ENCODE data around the gene MMP1. TPM values are rescaled to one million over a fixed set of nuclear protein-coding genes. Genes with fewer than 3 reads are reported as not detected.

The MMP1 gene
- total RNA-seq, 1 experiment from 2014 or later, result not detected

GRCh38 chr11:102807921-102808320 lies 10.0 kb upstream of the MMP1 start (continued):
- TF ChIP-seq KAT7 (CRISPR knock-in tag; IDR thresholded peaks at IDR 0.05; ENCODE audit: borderline replicate concordance) (no peak), AR (CRISPR knock-in tag; IDR thresholded peaks at IDR 0.05) (no peak), TEAD4 (CRISPR knock-in tag; IDR thresholded peaks at IDR 0.05) (no peak), TCF7 (CRISPR knock-in tag; IDR thresholded peaks at IDR 0.05; ENCODE audit: low read depth) (no peak), ZNF232 (CRISPR knock-in tag; IDR thresholded peaks at IDR 0.05) (no peak), PRDM15 (CRISPR knock-in tag; IDR thresholded peaks at IDR 0.05) (peak; percentile 17; the same call in 1 of the 2 replicates), IRF2 (CRISPR knock-in tag; IDR thresholded peaks at IDR 0.05; ENCODE audit: borderline replicate concordance, low read depth) (no peak), ETV6 (CRISPR knock-in tag; IDR thresholded peaks at IDR 0.05) (peak; percentile 43; the same call in 1 of the 2 replicates), HMGA2 (CRISPR knock-in tag; IDR thresholded peaks at IDR 0.05) (no peak), CREB1 (CRISPR knock-in tag; IDR thresholded peaks at IDR 0.05) (no peak), ERG (CRISPR knock-in tag; IDR thresholded peaks at IDR 0.05) (no peak), AFF4 (CRISPR knock-in tag; IDR thresholded peaks at IDR 0.05; ENCODE audit: borderline replicate concordance) (no peak), ZNF317 (CRISPR knock-in tag; IDR thresholded peaks at IDR 0.05; ENCODE audit: borderline replicate concordance, low read depth) (peak; percentile 62; the same call in 1 of the 2 replicates), ZNF138 (CRISPR knock-in tag; conservative IDR thresholded peaks at IDR 0.05) (no peak), E2F4 (CRISPR knock-in tag; IDR thresholded peaks at IDR 0.05; ENCODE audit: borderline replicate concordance, low read depth) (no peak), USF1 (CRISPR knock-in tag; IDR thresholded peaks at IDR 0.05) (peak; percentile 43; the same call in 1 of the 2 replicates), CTCF (IDR thresholded peaks at IDR 0.05) (peak; percentile 58), NFE2L1 (CRISPR knock-in tag; IDR thresholded peaks at IDR 0.05) (no peak), GTF2I (CRISPR knock-in tag; conservative IDR thresholded peaks at IDR 0.05) (no peak), ZBTB21 (CRISPR knock-in tag; IDR thresholded peaks at IDR 0.05; ENCODE audit: borderline replicate concordance) (0 out of 2 replicates have a peak, but pooled peaks have one; percentile 64), ZNF416 (CRISPR knock-in tag; IDR thresholded peaks at IDR 0.05) (peak; percentile 98), FOXP1 (CRISPR knock-in tag; IDR thresholded peaks at IDR 0.05; ENCODE audit: borderline replicate concordance) (no peak), PREB (CRISPR knock-in tag; IDR thresholded peaks at IDR 0.05; ENCODE audit: borderline replicate concordance) (no peak)

Data from WTC11 (cell line).